ENCODE measurements around the gene TAF15.

- no peak for TF ChIP-seq TAF1 (IDR thresholded peaks at IDR 0.05; ENCODE audit: low read depth, low read length)
- TF ChIP-seq POLR2A (IDR thresholded peaks at IDR 0.05; ENCODE audit: low read depth, low read length), result no peak
- no peak for TF ChIP-seq POLR2AphosphoS5 (IDR thresholded peaks at IDR 0.05; ENCODE audit: low read depth, low read length)
Observed at GRCh38 chr17:35841505-35841904, 32.2 kb downstream of the TAF15 start.

Data from GM12891 (cell line).